H1 (cell line): ENCODE results near the gene VWF. TPM values are rescaled to one million over a fixed set of nuclear protein-coding genes. Genes with fewer than 3 reads are reported as not detected.

Experiments
- BCL11A ChIP-seq, 2 experiments: IDR thresholded peaks; one replicate each; pipeline ENCODE4 v1.6.1; 2011; ENCODE audit warnings: low read depth in 2 of 2, low read length in 2 of 2, mild to moderate bottlenecking in 2 of 2
- E2F6 ChIP-seq: IDR thresholded peaks from 2 replicates; pipeline ENCODE4 v1.6.1; 2012; ENCODE audit warnings: inconsistent platforms
- EP300 ChIP-seq, 2 experiments: IDR thresholded peaks; 1 replicate in 1 of 2; 2 replicates in 1 of 2; pipeline ENCODE4 v1.6.1; 2011 to 2012; ENCODE audit warnings: low read depth in 2 of 2, low read length in 2 of 2, mild to moderate bottlenecking in 2 of 2, borderline replicate concordance in 1 of 2, inconsistent platforms in 1 of 2, moderate library complexity in 1 of 2
- POLR2A ChIP-seq, 2 experiments: IDR thresholded peaks; 1 replicate in 1 of 2; 2 replicates in 1 of 2; pipeline ENCODE4 v1.6.1; 2011; ENCODE audit warnings: low read depth in 2 of 2, low read length in 2 of 2, mild to moderate bottlenecking in 2 of 2; ENCODE audit errors: control extremely low read depth in 1 of 2
- SIRT6 ChIP-seq: IDR thresholded peaks from one replicate; pipeline ENCODE4 v1.7.1; 2012; ENCODE audit warnings: low read length, inconsistent platforms
- polyA plus RNA-seq, 7 experiments: library from polyadenylated mRNA; depleted of rRNA in 3 of 7; stranded (reverse) in 5 of 7; unstranded in 2 of 7; fragments of >200 nt in 5 of 7; fragments of 200-250 nt in 2 of 7; gene quantifications; 1 replicate in 5 of 7; 2 replicates in 1 of 7; 4 replicates in 1 of 7; pipeline versions ENCODE4 v1.2.1 to v1.2.3, GENCODE V29; 2011 to 2013; ENCODE audit warnings: missing spikeins in 2 of 7, mixed read lengths in 2 of 7
- total RNA-seq: library from RNA; stranded (reverse); fragmentation: NEBNext Ultra II Directional; extraction: Animal tissue kit (Norgen Biotek cat#: 25700); gene quantifications from 2 replicates; pipeline ENCODE4 v1.2.1, GENCODE V29; 2021
- TF ChIP-seq, protein P1 (sequence below): IDR thresholded peaks from 2 replicates; pipeline ENCODE4 v1.6.1; 2011; ENCODE audit warnings: low read length, improper control_type of control experiment

Gene VWF
- total and polyA plus RNA-seq, 2 of the 8 experiments (the other 6 are each of a cell fraction or from before 2014, with no cell fraction given): 0.39 to 0.60 TPM

GRCh38 chr12:6124411-6125309 lies at the start of gene VWF (continued):
- TF ChIP-seq, protein P1, sequence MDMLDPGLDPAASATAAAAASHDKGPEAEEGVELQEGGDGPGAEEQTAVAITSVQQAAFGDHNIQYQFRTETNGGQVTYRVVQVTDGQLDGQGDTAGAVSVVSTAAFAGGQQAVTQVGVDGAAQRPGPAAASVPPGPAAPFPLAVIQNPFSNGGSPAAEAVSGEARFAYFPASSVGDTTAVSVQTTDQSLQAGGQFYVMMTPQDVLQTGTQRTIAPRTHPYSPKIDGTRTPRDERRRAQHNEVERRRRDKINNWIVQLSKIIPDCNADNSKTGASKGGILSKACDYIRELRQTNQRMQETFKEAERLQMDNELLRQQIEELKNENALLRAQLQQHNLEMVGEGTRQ: no peak
- TF ChIP-seq E2F6 (no peak), SIRT6 (no peak), BCL11A (IDR thresholded peaks at IDR 0.05; ENCODE audit: low read depth in 2 of 2, low read length in 2 of 2) (no peak), POLR2A (IDR thresholded peaks at IDR 0.05; ENCODE audit: control extremely low read depth in 1 of 2, low read depth in 2 of 2, low read length in 2 of 2) (no peak), EP300 (IDR thresholded peaks at IDR 0.05; ENCODE audit: borderline replicate concordance in 1 of 2, low read depth in 2 of 2, low read length in 2 of 2) (no peak)
